HUES48 (cell line): ENCODE measurements around the gene B4GALT4.

Source experiments
- H3K27ac ChIP-seq: one replicate; pipeline ENCODE4 v1.7.0; 2013; ENCODE audit warnings: low read depth, low read length, inconsistent platforms
- H3K27me3 ChIP-seq: 2 replicates; pipeline ENCODE4 v1.6.1; 2013; ENCODE audit warnings: mild to moderate bottlenecking, low read length; ENCODE audit not compliant: control insufficient read depth, insufficient read depth
- H3K36me3 ChIP-seq: 2 replicates; pipeline ENCODE4 v1.6.1; 2013; ENCODE audit warnings: low read length; ENCODE audit not compliant: control insufficient read depth, insufficient read depth
- H3K4me1 ChIP-seq: 2 replicates; pipeline ENCODE4 v1.6.1; 2013; ENCODE audit warnings: mild to moderate bottlenecking, low read length; ENCODE audit not compliant: control insufficient read depth, insufficient read depth
- H3K4me3 ChIP-seq: 2 replicates; pipeline ENCODE4 v1.5.1; 2013; ENCODE audit warnings: mild to moderate bottlenecking, low read depth, low read length
- H3K9ac ChIP-seq: 2 replicates; pipeline ENCODE4 v1.6.1; 2013; ENCODE audit warnings: mild to moderate bottlenecking, low read depth, low read length, moderate library complexity
- H3K9me3 ChIP-seq: 2 replicates; pipeline ENCODE4 v1.6.1; 2013; ENCODE audit warnings: low read length; ENCODE audit not compliant: control insufficient read depth, insufficient read depth

Gene B4GALT4

GRCh38 chr3:119195911-119196310, 44.8 kb downstream of the B4GALT4 start:
- Histone ChIP-seq H3K4me3 (no peak overlapping the region), H3K27ac (no peak overlapping the region), H3K9ac (no peak overlapping the region), H3K9me3 (no peaks in the 10 kb centered on the region), H3K36me3 (no peaks in the 10 kb centered on the region), H3K4me1 (no peaks in the 10 kb centered on the region), H3K27me3 (no peaks in the 10 kb centered on the region)

- H3K9ac ChIP-seq = no peak overlapping the region
- no peak overlapping the region for H3K4me3 ChIP-seq
- no peak overlapping the region for H3K27ac ChIP-seq
- H3K9me3 ChIP-seq = no peaks in the 10 kb centered on the region
- H3K27me3 ChIP-seq = no peaks in the 10 kb centered on the region
- H3K4me1 ChIP-seq = no peaks in the 10 kb centered on the region
- no peaks in the 10 kb centered on the region for H3K36me3 ChIP-seq
Observed at GRCh38 chr3:119195151-119195476, 45.6 kb downstream of the B4GALT4 start.

GRCh38 chr3:119194237-119195150, 46.2 kb downstream of the B4GALT4 start:
- Histone ChIP-seq H3K4me1 (no peaks in the 10 kb centered on the region), H3K9ac (no peak overlapping the region), H3K27me3 (no peaks in the 10 kb centered on the region), H3K4me3 (no peak overlapping the region), H3K9me3 (no peaks in the 10 kb centered on the region), H3K36me3 (no peaks in the 10 kb centered on the region), H3K27ac (no peak overlapping the region)

GRCh38 chr3:119191800-119192199, 48.9 kb downstream of the B4GALT4 start:
- Histone ChIP-seq H3K27ac (no peak overlapping the region), H3K27me3 (no peaks in the 10 kb centered on the region), H3K4me3 (no peak overlapping the region), H3K9ac (no peak overlapping the region), H3K4me1 (no peaks in the 10 kb centered on the region), H3K36me3 (no peaks in the 10 kb centered on the region), H3K9me3 (no peaks in the 10 kb centered on the region)

GRCh38 chr3:119187266-119187665, 53.4 kb downstream of the B4GALT4 start:
- no peak overlapping the region for H3K9ac ChIP-seq
- no peaks in the 10 kb centered on the region for H3K9me3 ChIP-seq
- H3K4me1 ChIP-seq = no peaks in the 10 kb centered on the region
- no peaks in the 10 kb centered on the region for H3K36me3 ChIP-seq
- H3K27me3 ChIP-seq = no peaks in the 10 kb centered on the region
- no peak overlapping the region for H3K27ac ChIP-seq
- H3K4me3 ChIP-seq = no peak overlapping the region

- H3K27ac ChIP-seq = no peak overlapping the region
- H3K4me1 ChIP-seq = no peaks in the 10 kb centered on the region
- no peak overlapping the region for H3K4me3 ChIP-seq
- no peak overlapping the region for H3K9ac ChIP-seq
- H3K36me3 ChIP-seq = no peaks in the 10 kb centered on the region
- no peaks in the 10 kb centered on the region for H3K9me3 ChIP-seq
- no peaks in the 10 kb centered on the region for H3K27me3 ChIP-seq
Observed at GRCh38 chr3:119184796-119185570, 55.7 kb downstream of the B4GALT4 start.

GRCh38 chr3:119184111-119184510, 56.6 kb downstream of the B4GALT4 start:
- H3K4me3 ChIP-seq = no peak overlapping the region
- H3K9ac ChIP-seq = no peak overlapping the region
- H3K4me1 ChIP-seq = no peaks in the 10 kb centered on the region
- H3K9me3 ChIP-seq = no peaks in the 10 kb centered on the region
- no peaks in the 10 kb centered on the region for H3K36me3 ChIP-seq
- no peak overlapping the region for H3K27ac ChIP-seq
- H3K27me3 ChIP-seq = no peaks in the 10 kb centered on the region

GRCh38 chr3:119181765-119182164, 58.9 kb downstream of the B4GALT4 start:
- no peaks in the 10 kb centered on the region for H3K27me3 ChIP-seq
- H3K27ac ChIP-seq = no peak overlapping the region
- no peak overlapping the region for H3K4me3 ChIP-seq
- H3K9ac ChIP-seq = no peak overlapping the region
- H3K36me3 ChIP-seq = no peaks in the 10 kb centered on the region
- H3K4me1 ChIP-seq = no peaks in the 10 kb centered on the region
- no peaks in the 10 kb centered on the region for H3K9me3 ChIP-seq

GRCh38 chr3:119177321-119177720, 63.4 kb downstream of the B4GALT4 start:
- H3K9ac ChIP-seq = no peak overlapping the region
- H3K4me3 ChIP-seq = no peak overlapping the region
- no peaks in the 10 kb centered on the region for H3K9me3 ChIP-seq
- no peaks in the 10 kb centered on the region for H3K4me1 ChIP-seq
- no peaks in the 10 kb centered on the region for H3K27me3 ChIP-seq
- no peak overlapping the region for H3K27ac ChIP-seq
- no peaks in the 10 kb centered on the region for H3K36me3 ChIP-seq

- H3K9me3 ChIP-seq = no peaks in the 10 kb centered on the region
- H3K27ac ChIP-seq = no peak overlapping the region
- H3K4me1 ChIP-seq = no peaks in the 10 kb centered on the region
- no peak overlapping the region for H3K4me3 ChIP-seq
- H3K36me3 ChIP-seq = no peaks in the 10 kb centered on the region
- H3K9ac ChIP-seq = no peak overlapping the region
- no peaks in the 10 kb centered on the region for H3K27me3 ChIP-seq
Observed at GRCh38 chr3:119176778-119177177, 63.9 kb downstream of the B4GALT4 start.
